Panc1 (cell line): ENCODE results near the gene SMARCA2. TPM values are rescaled to one million over a fixed set of nuclear protein-coding genes. Genes with fewer than 3 reads are reported as not detected.

Experiments
- ATAC-seq: fragments of 200-7000 bp; cut with Tn5 transposase; 2 replicates; pipeline ENCODE4 v1.9.1; 2020; ENCODE audit warnings: mild to moderate bottlenecking, moderate library complexity
- BruUV-seq: library from RNA; stranded (reverse); fragments of 400-500 nt; replicated peaks from 2 replicates; lab custom pipeline; 2021; lab: Mats Ljungman, UMichigan
- CTCF ChIA-PET: fragments of 300-600 bp; sonication (Branson Sonifier 250); formaldehyde crosslinking; loops from one replicate; lab custom pipeline; 2022; ENCODE audit warnings: antibody characterized with exemption; lab: Charles Lee
- POLR2A ChIA-PET: fragments of 300-600 bp; sonication (Branson Sonifier 250); formaldehyde crosslinking; loops from one replicate; lab custom pipeline; 2022; ENCODE audit warnings: antibody characterized with exemption; lab: Charles Lee
- DNase-seq: peaks from one replicate; pipeline ENCODE4 v3.0.0-alpha.2; 2010; ENCODE audit warnings: low read depth, low spot score
- H3K27ac ChIP-seq: 2 replicates; pipeline ENCODE4 v1.5.1; 2011; ENCODE audit warnings: mild to moderate bottlenecking, low read length, inconsistent platforms
- H3K27me3 ChIP-seq: fragments of 200-500 bp; sonication (Bioruptor generic); 2 replicates; pipeline ENCODE4 v1.6.0; 2014; ENCODE audit warnings: low read length, inconsistent platforms; ENCODE audit not compliant: control insufficient read depth, insufficient read depth
- H3K36me3 ChIP-seq: fragments of 200-500 bp; sonication (Bioruptor generic); 2 replicates; pipeline ENCODE4 v1.5.1; 2014; ENCODE audit warnings: inconsistent platforms, mild to moderate bottlenecking, low read length, moderate library complexity; ENCODE audit not compliant: control insufficient read depth, insufficient read depth
- H3K4me1 ChIP-seq: 2 replicates; pipeline ENCODE4 v1.5.1; 2011; ENCODE audit warnings: inconsistent platforms, mild to moderate bottlenecking, low read length, moderate library complexity; ENCODE audit not compliant: control insufficient read depth, insufficient read depth
- H3K4me3 ChIP-seq, 2 experiments: 2 replicates each; pipeline ENCODE4 v1.5.1; 2011 to 2012; ENCODE audit warnings: low read depth in 2 of 2, low read length in 2 of 2, mild to moderate bottlenecking in 2 of 2, inconsistent platforms in 1 of 2, moderate library complexity in 1 of 2
- H3K9me3 ChIP-seq: fragments of 200-500 bp; sonication (Bioruptor generic); 2 replicates; pipeline ENCODE4 v1.5.1; 2014; ENCODE audit warnings: low read depth, mild to moderate bottlenecking, inconsistent platforms, low read length, moderate library complexity; ENCODE audit not compliant: control insufficient read depth, insufficient read depth
- CTCF ChIP-seq: fragments of 450-650 bp; IDR thresholded peaks from 2 replicates; pipeline ENCODE4 v1.5.1; 2017; ENCODE audit warnings: mild to moderate bottlenecking
- POLR2AphosphoS5 ChIP-seq: IDR thresholded peaks from 2 replicates; pipeline ENCODE4 v1.6.1; 2012; ENCODE audit warnings: mild to moderate bottlenecking, low read depth, low read length, moderate library complexity
- REST ChIP-seq, 2 experiments: IDR thresholded peaks; 2 replicates each; pipeline ENCODE4 v1.6.1; 2011 to 2012; ENCODE audit warnings: low read depth in 2 of 2, control low read depth in 1 of 2, low read length in 1 of 2, mild to moderate bottlenecking in 1 of 2, moderate library complexity in 1 of 2; ENCODE audit not compliant: insufficient read depth in 1 of 2
- SIN3A ChIP-seq: IDR thresholded peaks from 2 replicates; pipeline ENCODE4 v1.6.1; 2012; ENCODE audit warnings: low read depth, mild to moderate bottlenecking, low read length, moderate library complexity, borderline replicate concordance; ENCODE audit not compliant: insufficient read depth
- TCF7L2 ChIP-seq: IDR thresholded peaks from 2 replicates; pipeline ENCODE4 v1.6.1; 2011; ENCODE audit warnings: mild to moderate bottlenecking, low read depth, low read length, inconsistent platforms
- in situ Hi-C: cut with HindIII; loops from 2 replicates; pipeline ENCODE4 v1.10.0; 2016; ENCODE audit warnings: low sequenced_read_pairs, low pct_unique_long_range_greater_than_20kb
- intact Hi-C: fragments of 100-400 bp; cut with micrococcal nuclease; formaldehyde crosslinking; loops from one replicate; pipeline ENCODE4 v1.10.0; 2022; ENCODE audit not compliant: unreplicated experiment
- total RNA-seq: library from RNA; stranded (reverse); gene quantifications from one replicate; pipeline ENCODE4 v1.2.1, GENCODE V29; 2021; ENCODE audit not compliant: unreplicated experiment

The SMARCA2 gene
- total RNA-seq, 1 experiment from 2014 or later, result 13.3 TPM

GRCh38 chr9:2086116-2086515 lies 71.0 kb downstream of the SMARCA2 start:
- H3K4me1 ChIP-seq, result no peaks in the 10 kb centered on the region
- H3K9me3 ChIP-seq, result no peaks in the 10 kb centered on the region
- ChIA-PET CTCF (no interaction called here), POLR2A (no interaction called here)
- in situ Hi-C loops (no loop called here), intact Hi-C loops (no loop called here)
- no TSS peak for BruUV-seq
- no peak for DNase-seq
- H3K4me3 ChIP-seq, result no peak overlapping the region
- no peaks in the 10 kb centered on the region for H3K36me3 ChIP-seq
- no peak for ATAC-seq
- no peak overlapping the region for H3K27ac ChIP-seq
- TF ChIP-seq SIN3A (no peak), CTCF (no peak), TCF7L2 (no peak), POLR2AphosphoS5 (no peak), REST (IDR thresholded peaks at IDR 0.05; ENCODE audit: insufficient read depth in 1 of 2, low read depth in 2 of 2, low read length in 1 of 2) (no peak)
- no peaks in the 10 kb centered on the region for H3K27me3 ChIP-seq

GRCh38 chr9:2086971-2087370 lies 71.8 kb downstream of the SMARCA2 start:
- ChIA-PET CTCF (no interaction called here), POLR2A (no interaction called here)
- no peaks in the 10 kb centered on the region for H3K9me3 ChIP-seq
- no TSS peak for BruUV-seq
- DNase-seq, result no peak
- intact Hi-C loops, result no loop called here
- no peak for ATAC-seq
- H3K36me3 ChIP-seq, result no peaks in the 10 kb centered on the region
- H3K4me1 ChIP-seq, result no peaks in the 10 kb centered on the region
- H3K27ac ChIP-seq, result no peak overlapping the region
- TF ChIP-seq POLR2AphosphoS5, result no peak
- in situ Hi-C loops, result no loop called here
- no peak overlapping the region for H3K4me3 ChIP-seq
- no peaks in the 10 kb centered on the region for H3K27me3 ChIP-seq

GRCh38 chr9:2087500-2088313 lies 72.6 kb downstream of the SMARCA2 start:
- in situ Hi-C loops (no loop called here), intact Hi-C loops (no loop called here)
- ATAC-seq (no peak), DNase-seq (peak; percentile 7)
- POLR2A ChIA-PET, result no interaction called here
- no peak for TF ChIP-seq SIN3A
- peak; percentile 37; the same call in 1 of the 2 replicates for TF ChIP-seq CTCF
- TF ChIP-seq TCF7L2, result no peak
- no peaks in the 10 kb centered on the region for H3K9me3 ChIP-seq
- no peaks in the 10 kb centered on the region for H3K4me1 ChIP-seq
- H3K36me3 ChIP-seq, result no peaks in the 10 kb centered on the region
- BruUV-seq, result no TSS peak
- H3K27me3 ChIP-seq, result no peaks in the 10 kb centered on the region
- CTCF ChIA-PET, result no interaction called here
- no peak overlapping the region for H3K4me3 ChIP-seq
- no peak overlapping the region for H3K27ac ChIP-seq
